Measurements from ENCODE around the gene SLC25A26.

The SLC25A26 gene

GRCh38 chr3:66402596-66403290 is 181.9 kb downstream of the SLC25A26 start:
- no peak for DNase-seq (ENCODE audit: low read depth in 2 of 2)
- no peak overlapping the region for H3K4me3 ChIP-seq (replicated peaks in 1 of 2; ENCODE audit: low read depth in 2 of 2, low read length in 2 of 2)
- TF ChIP-seq CTCF (IDR thresholded peaks at IDR 0.05; ENCODE audit: low read depth, low read length) = no peak

GRCh38 chr3:66403323-66403990 is 182.7 kb downstream of the SLC25A26 start:
- no peak for TF ChIP-seq CTCF (IDR thresholded peaks at IDR 0.05; ENCODE audit: low read depth, low read length)
- peak in 1 of 2 donors; percentile 42 for DNase-seq (ENCODE audit: low read depth in 2 of 2)
- no peak overlapping the region for H3K4me3 ChIP-seq (replicated peaks in 1 of 2; ENCODE audit: low read depth in 2 of 2, low read length in 2 of 2)

GRCh38 chr3:66404197-66404596 is 183.4 kb downstream of the SLC25A26 start:
- no peak overlapping the region for H3K4me3 ChIP-seq (replicated peaks in 1 of 2; ENCODE audit: low read depth in 2 of 2, low read length in 2 of 2)
- DNase-seq (ENCODE audit: low read depth in 2 of 2) = no peak
- TF ChIP-seq CTCF (IDR thresholded peaks at IDR 0.05; ENCODE audit: low read depth, low read length) = no peak

- DNase-seq (ENCODE audit: low read depth in 2 of 2) = peak in 1 of 2 donors; percentile 11
- H3K4me3 ChIP-seq (replicated peaks in 1 of 2; ENCODE audit: low read depth in 2 of 2, low read length in 2 of 2) = no peak overlapping the region
- TF ChIP-seq CTCF (IDR thresholded peaks at IDR 0.05; ENCODE audit: low read depth, low read length) = no peak
Observed at GRCh38 chr3:66404903-66405700, 184.3 kb downstream of the SLC25A26 start.

- no peak overlapping the region for H3K4me3 ChIP-seq (replicated peaks in 1 of 2; ENCODE audit: low read depth in 2 of 2, low read length in 2 of 2)
- TF ChIP-seq CTCF (IDR thresholded peaks at IDR 0.05; ENCODE audit: low read depth, low read length) = no peak
Observed at GRCh38 chr3:66405701-66406091, 184.9 kb downstream of the SLC25A26 start.

GRCh38 chr3:66406163-66406562 is 185.4 kb downstream of the SLC25A26 start:
- TF ChIP-seq CTCF (IDR thresholded peaks at IDR 0.05; ENCODE audit: low read depth, low read length) = no peak
- no peak for DNase-seq (ENCODE audit: low read depth in 2 of 2)
- H3K4me3 ChIP-seq (replicated peaks in 1 of 2; ENCODE audit: low read depth in 2 of 2, low read length in 2 of 2) = no peak overlapping the region

More at GRCh38 chr3:66405701-66406091, 184.9 kb downstream of the SLC25A26 start:
- DNase-seq (ENCODE audit: low read depth in 2 of 2) = peak; percentile 40 to 82
